IMR-90 (cell line): ENCODE data around the gene MAML2. TPM values are rescaled to one million over a fixed set of nuclear protein-coding genes. Genes with fewer than 3 reads are reported as not detected.

Source experiments
- ATAC-seq: fragments of 200-7000 bp; cut with Tn5 transposase; 2 replicates; pipeline ENCODE4 v1.9.1; 2020; ENCODE audit warnings: low read depth, mild to moderate bottlenecking, moderate library complexity
- BruUV-seq: library from RNA; stranded (reverse); fragments of 400-500 nt; replicated peaks from 2 replicates; lab custom pipeline; 2021; lab: Mats Ljungman, UMichigan
- CTCF ChIA-PET: fragments of 300-600 bp; formaldehyde crosslinking; extraction: SDS; loops from one replicate; lab custom pipeline; 2021; ENCODE audit warnings: antibody characterized with exemption; lab: Yijun Ruan, JAX
- POLR2A ChIA-PET: fragments of 300-600 bp; sonication (Branson Sonifier 250); formaldehyde crosslinking; loops from one replicate; lab custom pipeline; 2022; ENCODE audit warnings: antibody characterized with exemption; ENCODE audit not compliant: unreplicated experiment; lab: Charles Lee
- DNase-seq: peaks from one replicate; pipeline ENCODE4 v3.0.0; 2013
- H2AFZ ChIP-seq: replicated peaks from 2 replicates; pipeline ENCODE3; 2013; ENCODE audit warnings: low read length, mild to moderate bottlenecking; ENCODE audit not compliant: poor library complexity
- H2AK5ac ChIP-seq: 2 replicates; pipeline ENCODE4 v1.6.1; 2013; ENCODE audit warnings: low read depth, low read length, inconsistent platforms
- H2AK9ac ChIP-seq: replicated peaks from 2 replicates; pipeline ENCODE3; 2013; ENCODE audit warnings: mild to moderate bottlenecking, low read depth, low read length, moderate library complexity; ENCODE audit not compliant: poor library complexity
- H2BK120ac ChIP-seq: 2 replicates; pipeline ENCODE4 v1.6.1; 2013; ENCODE audit warnings: low read depth, low read length, inconsistent platforms
- H2BK15ac ChIP-seq: 3 replicates; pipeline ENCODE4 v1.6.1; 2013; ENCODE audit warnings: low read depth, low read length, inconsistent platforms
- H2BK20ac ChIP-seq: 2 replicates; pipeline ENCODE4 v1.6.1; 2013; ENCODE audit warnings: low read depth, mild to moderate bottlenecking, inconsistent platforms, low read length, moderate library complexity
- H2BK5ac ChIP-seq: 2 replicates; pipeline ENCODE4 v1.6.1; 2013; ENCODE audit warnings: mild to moderate bottlenecking, low read depth, low read length, inconsistent platforms; ENCODE audit not compliant: poor library complexity, severe bottlenecking
- H3K14ac ChIP-seq: replicated peaks from 2 replicates; pipeline ENCODE4 v1.6.1; 2013; ENCODE audit warnings: low read depth, low read length, inconsistent platforms
- H3K18ac ChIP-seq: 2 replicates; pipeline ENCODE4 v1.6.1; 2013; ENCODE audit warnings: low read depth, low read length, control low read depth
- H3K23ac ChIP-seq: 2 replicates; pipeline ENCODE4 v1.6.1; 2013; ENCODE audit warnings: low read depth, low read length, inconsistent platforms
- H3K27ac ChIP-seq: 2 replicates; pipeline ENCODE4 v1.5.1; 2013; ENCODE audit warnings: mild to moderate bottlenecking, control low read depth, low read length; ENCODE audit not compliant: insufficient read depth
- H3K27me3 ChIP-seq: 2 replicates; pipeline ENCODE4 v1.6.1; 2013; ENCODE audit warnings: low read length; ENCODE audit not compliant: control insufficient read depth, insufficient read depth
- H3K36me3 ChIP-seq: 2 replicates; pipeline ENCODE4 v1.6.1; 2013; ENCODE audit warnings: low read length, mixed read lengths; ENCODE audit not compliant: control insufficient read depth, insufficient read depth
- H3K4ac ChIP-seq: 2 replicates; pipeline ENCODE4 v1.6.1; 2013; ENCODE audit warnings: low read depth, low read length, inconsistent platforms
- H3K4me1 ChIP-seq: 2 replicates; pipeline ENCODE4 v1.6.1; 2013; ENCODE audit warnings: low read length, mixed read lengths; ENCODE audit not compliant: control insufficient read depth, insufficient read depth
- H3K4me2 ChIP-seq: 2 replicates; pipeline ENCODE4 v1.6.1; 2013; ENCODE audit warnings: low read depth, mild to moderate bottlenecking, control low read depth, low read length, moderate library complexity
- H3K4me3 ChIP-seq: 2 replicates; pipeline ENCODE4 v1.5.1; 2013; ENCODE audit warnings: low read depth, mild to moderate bottlenecking, control low read depth, low read length, moderate library complexity; ENCODE audit not compliant: insufficient read depth
- H3K56ac ChIP-seq: 2 replicates; pipeline ENCODE4 v1.6.1; 2013; ENCODE audit warnings: low read length, inconsistent platforms; ENCODE audit not compliant: insufficient read depth; ENCODE audit errors: extremely low read depth
- H3K79me1 ChIP-seq, 2 experiments: 2 replicates each; pipeline ENCODE4 v1.6.1; 2013; ENCODE audit warnings: low read length in 2 of 2, inconsistent platforms in 1 of 2, low read depth in 1 of 2
- H3K9ac ChIP-seq: 2 replicates; pipeline ENCODE4 v1.6.1; 2013; ENCODE audit warnings: low read depth, low read length, control low read depth
- H3K9me1 ChIP-seq: 2 replicates; pipeline ENCODE4 v1.6.1; 2013; ENCODE audit warnings: low read length, inconsistent platforms; ENCODE audit not compliant: insufficient read depth
- H3K9me3 ChIP-seq: 2 replicates; pipeline ENCODE4 v1.6.1; 2013; ENCODE audit warnings: low read length; ENCODE audit not compliant: control insufficient read depth, insufficient read depth
- H4K20me1 ChIP-seq: 2 replicates; pipeline ENCODE4 v1.6.1; 2013; ENCODE audit warnings: low read length, inconsistent platforms; ENCODE audit not compliant: insufficient read depth
- H4K5ac ChIP-seq: 2 replicates; pipeline ENCODE4 v1.6.1; 2013; ENCODE audit warnings: mild to moderate bottlenecking, low read depth, low read length, control low read depth
- H4K8ac ChIP-seq, 2 experiments: 2 replicates each; pipeline ENCODE4 v1.6.1; 2013; ENCODE audit warnings: low read depth in 2 of 2, low read length in 2 of 2, control low read depth in 1 of 2, inconsistent platforms in 1 of 2
- H4K91ac ChIP-seq: 2 replicates; pipeline ENCODE4 v1.6.1; 2013; ENCODE audit warnings: low read depth, low read length, inconsistent platforms; ENCODE audit not compliant: insufficient read depth
- CEBPB ChIP-seq: IDR thresholded peaks from 2 replicates; pipeline ENCODE4 v1.6.1; 2012; ENCODE audit warnings: low read depth, low read length, improper control_type of control experiment
- ELK1 ChIP-seq: fragments of 150-350 bp; IDR thresholded peaks from 2 replicates; pipeline ENCODE4 v1.6.1; 2016; ENCODE audit warnings: low read depth, mild to moderate bottlenecking, low read length, moderate library complexity, borderline replicate concordance
- FOS ChIP-seq: fragments of 150-350 bp; IDR thresholded peaks from 2 replicates; pipeline ENCODE4 v1.6.1; 2016; ENCODE audit warnings: low read depth, low read length
- MAFK ChIP-seq: IDR thresholded peaks from 2 replicates; pipeline ENCODE4 v1.6.1; 2012; ENCODE audit warnings: low read depth, low read length, improper control_type of control experiment
- MAZ ChIP-seq: IDR thresholded peaks from 2 replicates; pipeline ENCODE4 v1.6.1; 2012; ENCODE audit warnings: low read depth, mild to moderate bottlenecking, low read length, improper control_type of control experiment, moderate library complexity, borderline replicate concordance
- MXI1 ChIP-seq: IDR thresholded peaks from 2 replicates; pipeline ENCODE4 v1.6.1; 2012; ENCODE audit warnings: low read depth, mild to moderate bottlenecking, low read length, moderate library complexity, borderline replicate concordance
- RAD21 ChIP-seq: IDR thresholded peaks from 2 replicates; pipeline ENCODE4 v1.6.1; 2012; ENCODE audit warnings: low read length, improper control_type of control experiment
- WGBS, 2 experiments: methylation state at CpG; one replicate each; pipeline versions ENCODE4 v1.1.5 to v1.1.7; 2013; ENCODE audit warnings: missing lambda C conversion rate in 2 of 2; ENCODE audit not compliant: insufficient read length in 1 of 2; ENCODE audit errors: extremely low coverage in 2 of 2; 5-methylcytosine and 5-hydroxymethylcytosine counted together
- dilution Hi-C: fragments of 300-500 bp; cut with HindIII; formaldehyde crosslinking; loops from one replicate; pipeline ENCODE4 v1.14.3; 2018; ENCODE audit warnings: low sequenced_read_pairs; ENCODE audit not compliant: unreplicated experiment
- in situ Hi-C: fragments of 300-500 bp; cut with MboI; formaldehyde crosslinking; loops from 3 replicates; pipeline ENCODE4 v1.14.3; 2019; ENCODE audit warnings: low sequenced_read_pairs, inconsistent platforms, mixed read lengths
- intact Hi-C: fragments of 100-400 bp; cut with micrococcal nuclease; formaldehyde crosslinking; loops from 2 replicates; pipeline ENCODE4 v1.10.0; 2022
- polyA plus RNA-seq, 3 experiments: library from polyadenylated mRNA; depleted of rRNA; stranded (reverse); fragments of >200 nt; gene quantifications; 2 replicates each; pipeline ENCODE4 v1.2.3, GENCODE V29; 2012; ENCODE audit warnings: low replicate concordance in 1 of 3
- total RNA-seq: library from RNA; depleted of rRNA; stranded (reverse); fragments of >200 nt; gene quantifications from 2 replicates; pipeline ENCODE4 v1.2.3, GENCODE V29; 2012

Gene MAML2
- total and polyA plus RNA-seq, 2 of the 4 experiments (the other 2 are of a cell fraction) = 15.0 to 19.5 TPM

GRCh38 chr11:96016978-96017502, 326.0 kb downstream of the MAML2 start:
- dilution Hi-C loops = no loop called here

More at GRCh38 chr11:96016978-96017502, 326.0 kb downstream of the MAML2 start:
- Histone ChIP-seq H2AK9ac (no peak overlapping the region), H2BK20ac (no peak overlapping the region), H3K18ac (no peak overlapping the region), H3K9me1 (peaks cover 3% of the 10 kb centered on the region), H3K4me1 (peaks cover 11% of the 10 kb centered on the region), H2BK120ac (no peak overlapping the region), H3K27ac (no peak overlapping the region), H2AFZ (no peak overlapping the region), H2BK5ac (no peak overlapping the region), H4K20me1 (no peaks in the 10 kb centered on the region), H3K4me2 (no peak overlapping the region), H3K56ac (no peak overlapping the region), H3K9ac (no peak overlapping the region), H2BK15ac (no peak overlapping the region), H3K14ac (no peak overlapping the region), H3K9me3 (no peaks in the 10 kb centered on the region), H3K27me3 (no peaks in the 10 kb centered on the region), H3K4ac (no peak overlapping the region), H3K79me1 (peaks cover 20 to 30% of the 10 kb centered on the region in 2 experiments), H4K91ac (no peak overlapping the region), H4K5ac (no peak overlapping the region), H3K23ac (no peak overlapping the region), H3K36me3 (no peaks in the 10 kb centered on the region), H2AK5ac (no peak overlapping the region), H3K4me3 (no peak overlapping the region), H4K8ac (no peak overlapping the region)
- CTCF ChIA-PET = no interaction called here
- no CpG with 5 or more reads among the region's 1 CpG for WGBS, 2 experiments
- POLR2A ChIA-PET = no interaction called here
- in situ Hi-C loops = no loop called here
- DNase-seq (no peak), ATAC-seq (no peak)
- no TSS peak for BruUV-seq
- TF ChIP-seq CEBPB = peak; percentile 52; the same call in 1 of the 2 replicates
- no peak for TF ChIP-seq MAFK
- TF ChIP-seq FOS = no peak
- TF ChIP-seq RAD21 = no peak
- no peak for TF ChIP-seq ELK1
- no peak for TF ChIP-seq MAZ
- TF ChIP-seq MXI1 = no peak
- intact Hi-C loops = no loop called here
